ENCODE results near the gene PRDM16. TPM values are rescaled to one million over a fixed set of nuclear protein-coding genes. Genes with fewer than 3 reads are reported as not detected.

PRDM16 gene
- total and polyA plus RNA-seq, 2 of the 4 experiments (the other 2 are of a cell fraction): 0.02 TPM; not detected in 1

DNA sequence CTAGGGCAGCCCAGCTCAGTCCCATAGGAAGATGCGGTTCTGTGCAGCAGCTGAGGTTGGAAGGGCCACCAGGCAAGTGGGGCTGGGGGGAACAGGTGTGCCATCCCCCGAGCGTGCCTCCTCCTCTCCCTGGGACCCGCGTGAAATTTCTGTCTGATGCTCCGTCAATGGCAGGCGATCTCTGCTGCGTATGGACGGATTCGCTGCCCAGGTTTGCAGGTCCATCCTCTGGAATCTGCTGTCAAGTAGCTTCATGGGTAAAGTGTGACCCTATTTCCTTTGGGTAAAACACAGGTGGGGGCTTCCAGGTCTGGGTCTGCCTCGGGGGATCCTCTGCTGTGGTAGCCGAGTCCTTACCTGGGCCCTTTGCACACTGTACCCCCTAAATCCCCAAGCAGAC lies 270.9 kb downstream of the PRDM16 start:
- Histone ChIP-seq H3K4me3 (ENCODE audit: insufficient read depth, low read depth, low read length) (no peak overlapping the region), H3K36me3 (ENCODE audit: control insufficient read depth, insufficient read depth, low read length) (no peaks in the 10 kb centered on the region), H2AFZ (replicated peaks; ENCODE audit: low read length, poor library complexity) (peak overlapping the region; percentile 32), H3K79me1 (ENCODE audit: low read depth in 1 of 2, low read length in 2 of 2) (no peaks in the 10 kb centered on the region), H2BK15ac (ENCODE audit: low read depth, low read length) (no peak overlapping the region), H3K4me2 (ENCODE audit: low read depth, low read length) (no peak overlapping the region), H3K18ac (ENCODE audit: low read depth, low read length) (no peak overlapping the region), H3K27me3 (ENCODE audit: control insufficient read depth, insufficient read depth, low read length) (no peaks in the 10 kb centered on the region), H2AK5ac (ENCODE audit: low read depth, low read length) (no peak overlapping the region), H4K91ac (ENCODE audit: insufficient read depth, low read depth, low read length) (no peak overlapping the region), H3K9me3 (ENCODE audit: control insufficient read depth, insufficient read depth, low read length) (peaks cover 30% of the 10 kb centered on the region), H3K23ac (ENCODE audit: low read depth, low read length) (no peak overlapping the region), H4K5ac (ENCODE audit: low read depth, low read length) (no peak overlapping the region), H3K27ac (ENCODE audit: insufficient read depth, low read length) (no peak overlapping the region), H2AK9ac (replicated peaks; ENCODE audit: low read depth, low read length, poor library complexity) (no peak overlapping the region), H3K9me1 (ENCODE audit: insufficient read depth, low read length) (no peaks in the 10 kb centered on the region), H2BK5ac (ENCODE audit: low read depth, low read length, poor library complexity, severe bottlenecking) (no peak overlapping the region), H3K4ac (ENCODE audit: low read depth, low read length) (no peak overlapping the region), H3K4me1 (ENCODE audit: control insufficient read depth, insufficient read depth, low read length) (no peaks in the 10 kb centered on the region), H4K8ac (ENCODE audit: low read depth in 2 of 2, low read length in 2 of 2) (no peak overlapping the region), H2BK120ac (ENCODE audit: low read depth, low read length) (no peak overlapping the region), H3K9ac (ENCODE audit: low read depth, low read length) (no peak overlapping the region), H2BK20ac (ENCODE audit: low read depth, low read length) (no peak overlapping the region), H3K14ac (replicated peaks; ENCODE audit: low read depth, low read length) (no peak overlapping the region), H4K20me1 (ENCODE audit: insufficient read depth, low read length) (no peaks in the 10 kb centered on the region), H3K56ac (ENCODE audit: extremely low read depth, insufficient read depth, low read length) (no peak overlapping the region)
- no peak for DNase-seq
- ATAC-seq (ENCODE audit: low read depth): no peak
- intact Hi-C loops (cut with micrococcal nuclease): no loop called here
- POLR2A ChIA-PET (ENCODE audit: unreplicated experiment): no interaction called here
- 100% methylated on average over 1 of the region's 12 CpGs; no CpG with 5 or more reads in 1 of the 2 experiments for WGBS, 2 experiments (ENCODE audit: extremely low coverage in 2 of 2, insufficient read length in 1 of 2)
- BruUV-seq (replicated peaks): no TSS peak
- in situ Hi-C loops (cut with MboI; ENCODE audit: low sequenced_read_pairs): no loop called here
- TF ChIP-seq CEBPB (IDR thresholded peaks at IDR 0.05; ENCODE audit: low read depth, low read length): no peak
- TF ChIP-seq, protein P1, sequence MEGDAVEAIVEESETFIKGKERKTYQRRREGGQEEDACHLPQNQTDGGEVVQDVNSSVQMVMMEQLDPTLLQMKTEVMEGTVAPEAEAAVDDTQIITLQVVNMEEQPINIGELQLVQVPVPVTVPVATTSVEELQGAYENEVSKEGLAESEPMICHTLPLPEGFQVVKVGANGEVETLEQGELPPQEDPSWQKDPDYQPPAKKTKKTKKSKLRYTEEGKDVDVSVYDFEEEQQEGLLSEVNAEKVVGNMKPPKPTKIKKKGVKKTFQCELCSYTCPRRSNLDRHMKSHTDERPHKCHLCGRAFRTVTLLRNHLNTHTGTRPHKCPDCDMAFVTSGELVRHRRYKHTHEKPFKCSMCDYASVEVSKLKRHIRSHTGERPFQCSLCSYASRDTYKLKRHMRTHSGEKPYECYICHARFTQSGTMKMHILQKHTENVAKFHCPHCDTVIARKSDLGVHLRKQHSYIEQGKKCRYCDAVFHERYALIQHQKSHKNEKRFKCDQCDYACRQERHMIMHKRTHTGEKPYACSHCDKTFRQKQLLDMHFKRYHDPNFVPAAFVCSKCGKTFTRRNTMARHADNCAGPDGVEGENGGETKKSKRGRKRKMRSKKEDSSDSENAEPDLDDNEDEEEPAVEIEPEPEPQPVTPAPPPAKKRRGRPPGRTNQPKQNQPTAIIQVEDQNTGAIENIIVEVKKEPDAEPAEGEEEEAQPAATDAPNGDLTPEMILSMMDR (conservative IDR thresholded peaks at IDR 0.05; ENCODE audit: low read depth, low read length): no peak
- TF ChIP-seq CHD1 (IDR thresholded peaks at IDR 0.05; ENCODE audit: low read depth, low read length): no peak
- no peak for TF ChIP-seq FOS (IDR thresholded peaks at IDR 0.05; ENCODE audit: low read depth, low read length)
- TF ChIP-seq RAD21 (IDR thresholded peaks at IDR 0.05; ENCODE audit: low read length): no peak
- no peak for TF ChIP-seq SMC3 (IDR thresholded peaks at IDR 0.05; ENCODE audit: low read depth, low read length)
- TF ChIP-seq BHLHE40 (IDR thresholded peaks at IDR 0.05; ENCODE audit: low read depth, low read length): no peak
- no peak for TF ChIP-seq MXI1 (IDR thresholded peaks at IDR 0.05; ENCODE audit: borderline replicate concordance, low read depth, low read length)
- TF ChIP-seq, protein P2, sequence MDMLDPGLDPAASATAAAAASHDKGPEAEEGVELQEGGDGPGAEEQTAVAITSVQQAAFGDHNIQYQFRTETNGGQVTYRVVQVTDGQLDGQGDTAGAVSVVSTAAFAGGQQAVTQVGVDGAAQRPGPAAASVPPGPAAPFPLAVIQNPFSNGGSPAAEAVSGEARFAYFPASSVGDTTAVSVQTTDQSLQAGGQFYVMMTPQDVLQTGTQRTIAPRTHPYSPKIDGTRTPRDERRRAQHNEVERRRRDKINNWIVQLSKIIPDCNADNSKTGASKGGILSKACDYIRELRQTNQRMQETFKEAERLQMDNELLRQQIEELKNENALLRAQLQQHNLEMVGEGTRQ (IDR thresholded peaks at IDR 0.05; ENCODE audit: low read depth, low read length): no peak
- TF ChIP-seq MAFK (IDR thresholded peaks at IDR 0.05; ENCODE audit: low read depth, low read length): no peak
- TF ChIP-seq, protein P3, sequence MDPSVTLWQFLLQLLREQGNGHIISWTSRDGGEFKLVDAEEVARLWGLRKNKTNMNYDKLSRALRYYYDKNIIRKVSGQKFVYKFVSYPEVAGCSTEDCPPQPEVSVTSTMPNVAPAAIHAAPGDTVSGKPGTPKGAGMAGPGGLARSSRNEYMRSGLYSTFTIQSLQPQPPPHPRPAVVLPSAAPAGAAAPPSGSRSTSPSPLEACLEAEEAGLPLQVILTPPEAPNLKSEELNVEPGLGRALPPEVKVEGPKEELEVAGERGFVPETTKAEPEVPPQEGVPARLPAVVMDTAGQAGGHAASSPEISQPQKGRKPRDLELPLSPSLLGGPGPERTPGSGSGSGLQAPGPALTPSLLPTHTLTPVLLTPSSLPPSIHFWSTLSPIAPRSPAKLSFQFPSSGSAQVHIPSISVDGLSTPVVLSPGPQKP (IDR thresholded peaks at IDR 0.05; ENCODE audit: borderline replicate concordance, low read depth, low read length): no peak
- no peak for TF ChIP-seq POLR2A (IDR thresholded peaks at IDR 0.05; ENCODE audit: low read depth, low read length)
- TF ChIP-seq NFE2L2 (IDR thresholded peaks at IDR 0.05; ENCODE audit: low read depth, low read length): no peak
- no peak for TF ChIP-seq RCOR1 (IDR thresholded peaks at IDR 0.05; ENCODE audit: insufficient replicate concordance, low read length)
- TF ChIP-seq RFX5 (IDR thresholded peaks at IDR 0.05; ENCODE audit: low read depth, low read length): no peak
- TF ChIP-seq MAZ (IDR thresholded peaks at IDR 0.05; ENCODE audit: borderline replicate concordance, low read depth, low read length): no peak
- CTCF ChIA-PET: no interaction called here
- dilution Hi-C loops (cut with HindIII; ENCODE audit: low sequenced_read_pairs, unreplicated experiment): no loop called here
